H9 (cell line): ENCODE results near the gene DHRS1. TPM values are rescaled to one million over a fixed set of nuclear protein-coding genes. Genes with fewer than 3 reads are reported as not detected.

Experiments
- DNase-seq: peaks from one replicate; pipeline ENCODE4 v3.0.0-alpha.2; 2017
- H2AFZ ChIP-seq: one replicate; pipeline ENCODE4 v1.6.1; 2013; ENCODE audit warnings: mild to moderate bottlenecking, low read length, control low read depth, moderate library complexity
- H2AK5ac ChIP-seq: 2 replicates; pipeline ENCODE4 v1.6.1; 2013; ENCODE audit warnings: low read length, control low read depth, mixed read lengths; ENCODE audit not compliant: insufficient read length
- H2BK120ac ChIP-seq: one replicate; pipeline ENCODE4 v1.6.1; 2013; ENCODE audit warnings: low read depth, mild to moderate bottlenecking, low read length, control low read depth, inconsistent platforms; ENCODE audit not compliant: poor library complexity, severe bottlenecking
- H2BK12ac ChIP-seq: 2 replicates; pipeline ENCODE4 v1.6.1; 2013; ENCODE audit warnings: low read length, control low read depth, mixed read lengths, low read depth; ENCODE audit not compliant: insufficient read length
- H2BK15ac ChIP-seq: 2 replicates; pipeline ENCODE4 v1.6.1; 2013; ENCODE audit warnings: low read depth, low read length, control low read depth
- H2BK20ac ChIP-seq: one replicate; pipeline ENCODE4 v1.6.1; 2013; ENCODE audit warnings: low read depth, mild to moderate bottlenecking, low read length, control low read depth, inconsistent platforms; ENCODE audit not compliant: poor library complexity, severe bottlenecking
- H2BK5ac ChIP-seq: 2 replicates; pipeline ENCODE4 v1.6.1; 2013; ENCODE audit warnings: low read length, control low read depth, mixed read lengths; ENCODE audit not compliant: insufficient read length
- H3K14ac ChIP-seq: 2 replicates; pipeline ENCODE4 v1.6.1; 2013; ENCODE audit warnings: low read length, control low read depth; ENCODE audit not compliant: insufficient read depth
- H3K18ac ChIP-seq: 2 replicates; pipeline ENCODE4 v1.6.1; 2013; ENCODE audit warnings: low read depth, mild to moderate bottlenecking, mixed read lengths, low read length, control low read depth; ENCODE audit not compliant: insufficient read length
- H3K23ac ChIP-seq: 2 replicates; pipeline ENCODE4 v1.6.1; 2013; ENCODE audit warnings: low read length, control low read depth, mixed read lengths, low read depth; ENCODE audit not compliant: insufficient read length
- H3K23me2 ChIP-seq: 2 replicates; pipeline ENCODE4 v1.6.1; 2013; ENCODE audit warnings: low read depth, mild to moderate bottlenecking, mixed read lengths, low read length, control low read depth; ENCODE audit not compliant: insufficient read length, poor library complexity, severe bottlenecking
- H3K27ac ChIP-seq: 2 replicates; pipeline ENCODE4 v1.5.1; 2013; ENCODE audit warnings: low read length, control low read depth, mixed read lengths, low read depth; ENCODE audit not compliant: insufficient read length
- H3K27me3 ChIP-seq: 2 replicates; pipeline ENCODE4 v1.6.1; 2013; ENCODE audit warnings: low read length, control low read depth, inconsistent platforms; ENCODE audit not compliant: insufficient read depth
- H3K4ac ChIP-seq: 2 replicates; pipeline ENCODE4 v1.6.1; 2013; ENCODE audit warnings: low read depth, mild to moderate bottlenecking, control low read depth, inconsistent platforms, low read length, moderate library complexity
- H3K4me1 ChIP-seq: 2 replicates; pipeline ENCODE4 v1.6.1; 2013; ENCODE audit warnings: low read length, control low read depth, inconsistent platforms; ENCODE audit not compliant: insufficient read depth
- H3K4me2 ChIP-seq: 2 replicates; pipeline ENCODE4 v1.6.1; 2013; ENCODE audit warnings: low read length, control low read depth, mixed read lengths; ENCODE audit not compliant: insufficient read length, insufficient read depth
- H3K56ac ChIP-seq: 2 replicates; pipeline ENCODE4 v1.6.1; 2013; ENCODE audit warnings: low read depth, mild to moderate bottlenecking, mixed read lengths, low read length, control low read depth; ENCODE audit not compliant: insufficient read length
- H3K79me1 ChIP-seq: 2 replicates; pipeline ENCODE4 v1.6.1; 2013; ENCODE audit warnings: low read depth, mild to moderate bottlenecking, moderate library complexity, low read length, control low read depth, inconsistent platforms; ENCODE audit not compliant: insufficient read depth, poor library complexity, severe bottlenecking
- H3K79me2 ChIP-seq: 2 replicates; pipeline ENCODE4 v1.6.1; 2013; ENCODE audit warnings: low read length, control low read depth, inconsistent platforms; ENCODE audit not compliant: insufficient read depth
- H3K9ac ChIP-seq: 2 replicates; pipeline ENCODE4 v1.6.1; 2013; ENCODE audit warnings: low read length, control low read depth, mixed read lengths; ENCODE audit not compliant: insufficient read length; ENCODE audit errors: extremely low read depth
- H3K9me3 ChIP-seq: one replicate; pipeline ENCODE4 v1.6.1; 2013; ENCODE audit warnings: low read depth, low read length, inconsistent platforms; ENCODE audit not compliant: control insufficient read depth
- H3T11ph ChIP-seq: one replicate; pipeline ENCODE4 v1.6.1; 2013; ENCODE audit warnings: mild to moderate bottlenecking, low read length, control low read depth, inconsistent platforms
- H4K20me1 ChIP-seq: one replicate; pipeline ENCODE4 v1.6.1; 2013; ENCODE audit not compliant: control insufficient read depth, insufficient read length, insufficient read depth
- H4K5ac ChIP-seq: 2 replicates; pipeline ENCODE4 v1.6.1; 2013; ENCODE audit warnings: low read depth, mild to moderate bottlenecking, mixed read lengths, low read length, control low read depth; ENCODE audit not compliant: insufficient read length
- H4K8ac ChIP-seq: replicated peaks from 2 replicates; pipeline ENCODE4 v1.6.1; 2013; ENCODE audit warnings: low read length, control low read depth, mixed read lengths, low read depth; ENCODE audit not compliant: insufficient read length
- H4K91ac ChIP-seq: 2 replicates; pipeline ENCODE4 v1.6.1; 2013; ENCODE audit warnings: low read depth, mild to moderate bottlenecking, moderate library complexity, mixed read lengths, low read length, control low read depth; ENCODE audit not compliant: insufficient read length
- H3K27ac Mint-ChIP-seq, 3 experiments: 2 replicates in 2 of 3; 3 replicates in 1 of 3; pipeline ENCODE4 v1.8.0; 2020 to 2021; ENCODE audit warnings: mixed read lengths in 3 of 3, mild to moderate bottlenecking in 1 of 3, moderate library complexity in 1 of 3
- H3K27me3 Mint-ChIP-seq: 2 replicates; pipeline ENCODE4 v1.8.0; 2021; ENCODE audit warnings: low read depth, mild to moderate bottlenecking, moderate library complexity, mixed read lengths
- H3K36me3 Mint-ChIP-seq, 3 experiments: 2 replicates in 2 of 3; 3 replicates in 1 of 3; pipeline ENCODE4 v1.8.0; 2020 to 2021; ENCODE audit warnings: low read depth in 3 of 3, mixed read lengths in 3 of 3; ENCODE audit not compliant: insufficient read depth in 1 of 3
- H3K4me1 Mint-ChIP-seq, 2 experiments: 2 replicates each; pipeline ENCODE4 v1.8.0; 2020; ENCODE audit warnings: mixed read lengths in 2 of 2
- H3K4me3 Mint-ChIP-seq, 2 experiments: 2 replicates in 1 of 2; 3 replicates in 1 of 2; pipeline ENCODE4 v1.8.0; 2020 to 2021; ENCODE audit warnings: mild to moderate bottlenecking in 2 of 2, mixed read lengths in 2 of 2, moderate library complexity in 1 of 2
- H3K9me3 Mint-ChIP-seq, 2 experiments: 2 replicates in 1 of 2; 3 replicates in 1 of 2; pipeline ENCODE4 v1.8.0; 2020; ENCODE audit warnings: mild to moderate bottlenecking in 2 of 2, mixed read lengths in 2 of 2, moderate library complexity in 1 of 2
- CTCF ChIP-seq: fragments of 200-600 bp; sonication (generic); conservative IDR thresholded peaks from 3 replicates; pipeline ENCODE4 v1.8.0; 2021; ENCODE audit warnings: antibody characterized with exemption, mild to moderate bottlenecking
- WGBS: extraction: QIAGEN DNeasy Blood & Tissue Kit; methylation state at CpG from one replicate; pipeline ENCODE4 v1.1.7; 2013; ENCODE audit warnings: missing lambda C conversion rate, low lambda C conversion rate, mixed read lengths; ENCODE audit not compliant: insufficient read length; ENCODE audit errors: extremely low coverage; 5-methylcytosine and 5-hydroxymethylcytosine counted together
- total RNA-seq: library from RNA; stranded (reverse); gene quantifications from 2 replicates; pipeline ENCODE4 v1.2.1, GENCODE V29; 2021

DHRS1 gene
- total RNA-seq, 1 experiment from 2014 or later = 19.1 TPM

DNA sequence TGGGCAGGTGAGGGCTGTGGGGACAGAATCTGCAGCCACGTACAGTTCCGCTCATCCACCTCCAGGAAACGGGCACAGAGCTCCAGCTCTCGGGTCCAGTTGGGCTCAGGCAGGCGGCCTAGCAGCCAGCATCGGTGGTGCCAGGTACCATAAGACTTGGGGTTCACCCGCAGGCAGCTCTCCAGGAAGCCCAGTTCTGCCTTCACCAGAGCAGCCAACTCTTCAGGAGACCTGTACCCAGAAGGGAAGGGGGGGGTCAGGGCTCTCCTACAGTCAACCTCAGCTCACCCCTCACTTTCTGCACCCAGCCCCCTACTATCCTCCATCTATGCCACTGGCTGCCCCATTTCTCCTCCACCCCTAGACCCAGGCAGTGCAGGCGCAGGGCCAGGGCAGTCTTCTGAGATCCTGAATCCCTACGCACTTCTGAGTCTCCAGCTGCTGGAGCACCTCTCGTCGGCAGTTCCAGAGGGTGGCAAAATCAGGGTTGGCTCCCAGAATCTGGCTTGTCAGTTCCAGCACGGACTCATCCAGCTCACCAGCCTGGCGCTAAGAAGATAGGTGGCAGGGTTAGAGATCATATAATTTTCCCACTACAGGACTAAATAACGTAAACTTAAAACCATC, 29.6 kb downstream of the DHRS1 start:
- TF ChIP-seq CTCF = no peak
- Histone ChIP-seq H2AK5ac (no peak overlapping the region), H3K27ac (no peak overlapping the region), H3K79me2 (no peaks in the 10 kb centered on the region), H3K4ac (no peak overlapping the region), H3K23ac (no peak overlapping the region), H2BK5ac (no peak overlapping the region), H2BK20ac (no peak overlapping the region), H4K8ac (no peak overlapping the region), H3K56ac (no peak overlapping the region), H3T11ph (no peak overlapping the region), H4K91ac (no peak overlapping the region), H2BK12ac (no peak overlapping the region), H3K9me3 (no peaks in the 10 kb centered on the region), H4K5ac (no peak overlapping the region), H3K4me2 (peak overlapping the region; percentile 69), H3K23me2 (peaks cover 8% of the 10 kb centered on the region), H3K18ac (no peak overlapping the region), H3K9ac (no peak overlapping the region), H3K14ac (no peak overlapping the region), H3K27me3 (no peaks in the 10 kb centered on the region), H4K20me1 (no peaks in the 10 kb centered on the region), H2BK120ac (no peak overlapping the region), H3K4me1 (no peaks in the 10 kb centered on the region), H2BK15ac (no peak overlapping the region), H2AFZ (no peak overlapping the region), H3K79me1 (no peaks in the 10 kb centered on the region)
- peaks cover 12 to 14% of the 10 kb centered on the region in 2 experiments for H3K4me1 Mint-ChIP-seq
- H3K27me3 Mint-ChIP-seq = no peaks in the 10 kb centered on the region
- no peak for DNase-seq
- H3K27ac Mint-ChIP-seq = no peak overlapping the region
- peaks cover 3 to 21% (median 14%) of the 10 kb centered on the region in 3 experiments; a peak in 5 of 7 replicates for H3K36me3 Mint-ChIP-seq
- no peaks in the 10 kb centered on the region for H3K9me3 Mint-ChIP-seq
- peak overlapping the region; percentile 83 to 86; a peak in 3 of 5 replicates for H3K4me3 Mint-ChIP-seq
- no CpG with 5 or more reads among the region's 14 CpGs for WGBS
